Panc1 (cell line): Measurements from ENCODE around the gene LRBA. TPM values are rescaled to one million over a fixed set of nuclear protein-coding genes. Genes with fewer than 3 reads are reported as not detected.
"Not testable (repeated sequence)": the region's sequence is repeated elsewhere in the genome, so short reads cannot be mapped to it uniquely, and the experiment has no call there.

Experiments
- ATAC-seq: fragments of 200-7000 bp; cut with Tn5 transposase; 2 replicates; pipeline ENCODE4 v1.9.1; 2020; ENCODE audit warnings: mild to moderate bottlenecking, moderate library complexity
- BruUV-seq: library from RNA; stranded (reverse); fragments of 400-500 nt; replicated peaks from 2 replicates; lab custom pipeline; 2021; lab: Mats Ljungman, UMichigan
- CTCF ChIA-PET: fragments of 300-600 bp; sonication (Branson Sonifier 250); formaldehyde crosslinking; loops from one replicate; lab custom pipeline; 2022; ENCODE audit warnings: antibody characterized with exemption; lab: Charles Lee
- POLR2A ChIA-PET: fragments of 300-600 bp; sonication (Branson Sonifier 250); formaldehyde crosslinking; loops from one replicate; lab custom pipeline; 2022; ENCODE audit warnings: antibody characterized with exemption; lab: Charles Lee
- DNase-seq: peaks from one replicate; pipeline ENCODE4 v3.0.0-alpha.2; 2010; ENCODE audit warnings: low read depth, low spot score
- H3K27ac ChIP-seq: 2 replicates; pipeline ENCODE4 v1.5.1; 2011; ENCODE audit warnings: mild to moderate bottlenecking, low read length, inconsistent platforms
- H3K27me3 ChIP-seq: fragments of 200-500 bp; sonication (Bioruptor generic); 2 replicates; pipeline ENCODE4 v1.6.0; 2014; ENCODE audit warnings: low read length, inconsistent platforms; ENCODE audit not compliant: control insufficient read depth, insufficient read depth
- H3K36me3 ChIP-seq: fragments of 200-500 bp; sonication (Bioruptor generic); 2 replicates; pipeline ENCODE4 v1.5.1; 2014; ENCODE audit warnings: inconsistent platforms, mild to moderate bottlenecking, low read length, moderate library complexity; ENCODE audit not compliant: control insufficient read depth, insufficient read depth
- H3K4me1 ChIP-seq: 2 replicates; pipeline ENCODE4 v1.5.1; 2011; ENCODE audit warnings: inconsistent platforms, mild to moderate bottlenecking, low read length, moderate library complexity; ENCODE audit not compliant: control insufficient read depth, insufficient read depth
- H3K4me3 ChIP-seq, 2 experiments: 2 replicates each; pipeline ENCODE4 v1.5.1; 2011 to 2012; ENCODE audit warnings: low read depth in 2 of 2, low read length in 2 of 2, mild to moderate bottlenecking in 2 of 2, inconsistent platforms in 1 of 2, moderate library complexity in 1 of 2
- H3K9me3 ChIP-seq: fragments of 200-500 bp; sonication (Bioruptor generic); 2 replicates; pipeline ENCODE4 v1.5.1; 2014; ENCODE audit warnings: low read depth, mild to moderate bottlenecking, inconsistent platforms, low read length, moderate library complexity; ENCODE audit not compliant: control insufficient read depth, insufficient read depth
- POLR2AphosphoS5 ChIP-seq: IDR thresholded peaks from 2 replicates; pipeline ENCODE4 v1.6.1; 2012; ENCODE audit warnings: mild to moderate bottlenecking, low read depth, low read length, moderate library complexity
- REST ChIP-seq, 2 experiments: IDR thresholded peaks; 2 replicates each; pipeline ENCODE4 v1.6.1; 2011 to 2012; ENCODE audit warnings: low read depth in 2 of 2, control low read depth in 1 of 2, low read length in 1 of 2, mild to moderate bottlenecking in 1 of 2, moderate library complexity in 1 of 2; ENCODE audit not compliant: insufficient read depth in 1 of 2
- SIN3A ChIP-seq: IDR thresholded peaks from 2 replicates; pipeline ENCODE4 v1.6.1; 2012; ENCODE audit warnings: low read depth, mild to moderate bottlenecking, low read length, moderate library complexity, borderline replicate concordance; ENCODE audit not compliant: insufficient read depth
- TCF7L2 ChIP-seq: IDR thresholded peaks from 2 replicates; pipeline ENCODE4 v1.6.1; 2011; ENCODE audit warnings: mild to moderate bottlenecking, low read depth, low read length, inconsistent platforms
- in situ Hi-C: cut with HindIII; loops from 2 replicates; pipeline ENCODE4 v1.10.0; 2016; ENCODE audit warnings: low sequenced_read_pairs, low pct_unique_long_range_greater_than_20kb
- intact Hi-C: fragments of 100-400 bp; cut with micrococcal nuclease; formaldehyde crosslinking; loops from one replicate; pipeline ENCODE4 v1.10.0; 2022; ENCODE audit not compliant: unreplicated experiment
- total RNA-seq: library from RNA; stranded (reverse); gene quantifications from one replicate; pipeline ENCODE4 v1.2.1, GENCODE V29; 2021; ENCODE audit not compliant: unreplicated experiment
- TF ChIP-seq, protein P1 (sequence below): fragments of 450-650 bp; IDR thresholded peaks from 2 replicates; pipeline ENCODE4 v1.5.1; 2017; ENCODE audit warnings: mild to moderate bottlenecking

LRBA gene
- total RNA-seq, 1 experiment from 2014 or later: 26.4 TPM

DNA sequence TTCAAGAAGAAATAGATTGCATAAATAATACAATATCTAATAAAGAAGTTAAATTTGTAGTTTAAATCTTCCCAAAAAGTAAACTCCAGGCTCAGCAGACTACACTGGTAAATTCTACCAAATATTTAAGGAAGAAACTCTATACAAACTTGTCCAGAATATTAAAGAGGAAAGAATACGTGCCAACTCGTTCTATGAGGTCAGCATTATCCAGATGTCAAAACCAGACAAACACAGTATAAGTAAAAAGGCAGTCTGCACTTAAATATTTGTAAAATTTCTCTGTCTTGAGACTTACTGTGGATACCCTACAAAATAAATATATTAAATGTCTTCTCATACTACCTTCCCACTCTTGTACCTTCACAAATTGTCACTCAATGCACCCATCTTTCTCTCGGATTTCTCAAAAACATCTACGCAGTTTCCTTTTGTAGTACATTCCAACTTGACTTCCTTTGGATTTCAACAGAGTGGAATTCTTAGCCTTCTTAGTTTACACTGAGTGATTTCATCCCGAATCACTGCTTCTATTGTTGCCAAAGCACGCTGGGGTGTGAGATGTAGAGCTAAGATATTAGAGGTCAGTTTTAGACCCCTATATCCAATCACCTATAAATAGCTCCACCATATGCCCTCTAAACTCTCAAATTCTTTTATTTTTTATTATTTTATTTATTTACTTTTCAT, 504.8 kb downstream of the LRBA start:
- Histone ChIP-seq H3K4me1 (no peaks in the 10 kb centered on the region), H3K27me3 (no peaks in the 10 kb centered on the region), H3K36me3 (no peaks in the 10 kb centered on the region), H3K4me3 (no peak overlapping the region), H3K27ac (no peak overlapping the region), H3K9me3 (no peaks in the 10 kb centered on the region)
- in situ Hi-C loops (no loop called here), intact Hi-C loops (no loop called here)
- TF ChIP-seq SIN3A: no peak
- ATAC-seq (no peak), DNase-seq (no peak)
- no TSS peak for BruUV-seq
- ChIA-PET POLR2A (no interaction called here), CTCF (no interaction called here)

GRCh38 chr4:150507656-150508055, 507.4 kb downstream of the LRBA start:
- H3K36me3 ChIP-seq, CTCF ChIA-PET, H3K4me1 ChIP-seq, DNase-seq, intact Hi-C loops, H3K27ac ChIP-seq, ATAC-seq, H3K9me3 ChIP-seq, H3K27me3 ChIP-seq, BruUV-seq, H3K4me3 ChIP-seq, in situ Hi-C loops, POLR2A ChIA-PET: not testable (repeated sequence)

DNA sequence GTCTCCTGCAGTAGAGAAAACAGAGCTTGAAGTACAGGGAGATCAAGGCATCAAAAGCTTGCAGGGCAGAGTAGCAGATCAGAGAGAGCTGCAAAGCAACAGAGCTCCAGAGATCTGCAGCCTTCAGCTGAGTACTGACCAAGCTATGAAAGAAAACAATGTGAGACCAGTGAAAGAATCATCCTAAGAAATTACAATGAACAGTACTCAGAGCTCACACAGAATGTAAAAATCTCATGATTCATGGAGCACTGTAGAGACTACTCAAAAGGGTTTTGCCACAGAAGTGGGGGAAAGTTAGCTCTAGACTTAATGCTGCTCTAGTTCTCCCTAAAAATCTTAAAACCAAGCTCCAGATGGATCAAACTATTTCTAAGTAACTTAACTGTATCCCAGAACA, 513.1 kb downstream of the LRBA start:
- Histone ChIP-seq H3K4me3 (no peak overlapping the region), H3K9me3 (no peaks in the 10 kb centered on the region), H3K27ac (no peak overlapping the region), H3K4me1 (no peaks in the 10 kb centered on the region), H3K27me3 (no peaks in the 10 kb centered on the region), H3K36me3 (no peaks in the 10 kb centered on the region)
- POLR2A ChIA-PET: no interaction called here
- CTCF ChIA-PET: no interaction called here
- in situ Hi-C loops (no loop called here), intact Hi-C loops (no loop called here)
- BruUV-seq: no TSS peak
- DNase-seq (no peak), ATAC-seq (no peak)
- TF ChIP-seq REST (IDR thresholded peaks at IDR 0.05; ENCODE audit: insufficient read depth in 1 of 2, low read depth in 2 of 2, low read length in 1 of 2) (no peak), SIN3A (no peak), TCF7L2 (no peak)

- Histone ChIP-seq H3K27me3 (no peaks in the 10 kb centered on the region), H3K27ac (no peak overlapping the region), H3K4me1 (no peaks in the 10 kb centered on the region), H3K36me3 (no peaks in the 10 kb centered on the region), H3K4me3 (no peak overlapping the region), H3K9me3 (no peaks in the 10 kb centered on the region)
- ATAC-seq: no peak
- no peak for DNase-seq
- TF ChIP-seq, protein P1, sequence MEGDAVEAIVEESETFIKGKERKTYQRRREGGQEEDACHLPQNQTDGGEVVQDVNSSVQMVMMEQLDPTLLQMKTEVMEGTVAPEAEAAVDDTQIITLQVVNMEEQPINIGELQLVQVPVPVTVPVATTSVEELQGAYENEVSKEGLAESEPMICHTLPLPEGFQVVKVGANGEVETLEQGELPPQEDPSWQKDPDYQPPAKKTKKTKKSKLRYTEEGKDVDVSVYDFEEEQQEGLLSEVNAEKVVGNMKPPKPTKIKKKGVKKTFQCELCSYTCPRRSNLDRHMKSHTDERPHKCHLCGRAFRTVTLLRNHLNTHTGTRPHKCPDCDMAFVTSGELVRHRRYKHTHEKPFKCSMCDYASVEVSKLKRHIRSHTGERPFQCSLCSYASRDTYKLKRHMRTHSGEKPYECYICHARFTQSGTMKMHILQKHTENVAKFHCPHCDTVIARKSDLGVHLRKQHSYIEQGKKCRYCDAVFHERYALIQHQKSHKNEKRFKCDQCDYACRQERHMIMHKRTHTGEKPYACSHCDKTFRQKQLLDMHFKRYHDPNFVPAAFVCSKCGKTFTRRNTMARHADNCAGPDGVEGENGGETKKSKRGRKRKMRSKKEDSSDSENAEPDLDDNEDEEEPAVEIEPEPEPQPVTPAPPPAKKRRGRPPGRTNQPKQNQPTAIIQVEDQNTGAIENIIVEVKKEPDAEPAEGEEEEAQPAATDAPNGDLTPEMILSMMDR: no peak
- TF ChIP-seq REST (IDR thresholded peaks at IDR 0.05; ENCODE audit: insufficient read depth in 1 of 2, low read depth in 2 of 2, low read length in 1 of 2) (no peak), POLR2AphosphoS5 (no peak), SIN3A (no peak), TCF7L2 (no peak)
- ChIA-PET CTCF (no interaction called here), POLR2A (no interaction called here)
- in situ Hi-C loops (no loop called here), intact Hi-C loops (no loop called here)
- no TSS peak for BruUV-seq
These were observed 513.9 kb downstream of the LRBA start for GRCh38 chr4:150501009-150501727.
